CD4-positive, CD25-positive, alpha-beta regulatory T cell (primary cell): ENCODE measurements around the gene MOK. TPM values are rescaled to one million over a fixed set of nuclear protein-coding genes. Genes with fewer than 3 reads are reported as not detected.
A peak's percentile ranks its signal among the peaks of the same experiment; 100 is the strongest.

ENCODE experiments used
- ATAC-seq, 2 donors: fragments of 150-1000 bp; cut with Tn5 transposase; one replicate each; pipeline ENCODE4 v1.10.0; 2021; ENCODE audit warnings: low read depth in 2 of 2, moderate number of reproducible peaks in 2 of 2, moderate library complexity in 1 of 2
- DNase-seq, 3 donors: peaks; one replicate each; pipeline versions ENCODE4 v3.0.0 to v3.0.0-alpha.2; 2012 to 2022; ENCODE audit warnings: mixed read lengths in 1 of 3
- H3K27ac ChIP-seq: one replicate; pipeline ENCODE4 v1.7.0; 2013; ENCODE audit warnings: mild to moderate bottlenecking, low read length; ENCODE audit not compliant: insufficient read depth, poor library complexity, severe bottlenecking
- H3K27me3 ChIP-seq: one replicate; pipeline ENCODE4 v1.7.0; 2013; ENCODE audit warnings: low read length; ENCODE audit not compliant: control insufficient read depth, insufficient read depth
- H3K36me3 ChIP-seq: one replicate; pipeline ENCODE4 v1.7.0; 2013; ENCODE audit warnings: mild to moderate bottlenecking, low read length, moderate library complexity; ENCODE audit not compliant: control insufficient read depth, insufficient read depth
- H3K4me1 ChIP-seq: 2 replicates; pipeline ENCODE4 v1.7.0; 2013; ENCODE audit warnings: mild to moderate bottlenecking, low read length; ENCODE audit not compliant: insufficient read depth, control insufficient read depth, poor library complexity, severe bottlenecking
- H3K4me3 ChIP-seq: one replicate; pipeline ENCODE4 v1.7.0; 2013; ENCODE audit warnings: low read depth, mild to moderate bottlenecking, low read length, moderate library complexity
- H3K9me3 ChIP-seq, 2 experiments: 1 replicate in 1 of 2; 2 replicates in 1 of 2; pipeline ENCODE4 v1.7.0; 2013; ENCODE audit warnings: low read length in 2 of 2, mild to moderate bottlenecking in 1 of 2, moderate library complexity in 1 of 2; ENCODE audit not compliant: control insufficient read depth in 2 of 2
- H3K27ac Mint-ChIP-seq, 3 donors: one replicate each; pipeline ENCODE4 v1.8.0; 2020 to 2022; ENCODE audit warnings: mild to moderate bottlenecking in 3 of 3, mixed read lengths in 3 of 3, moderate library complexity in 2 of 3
- H3K27me3 Mint-ChIP-seq: one replicate; pipeline ENCODE4 v1.8.0; 2022; ENCODE audit warnings: mild to moderate bottlenecking, mixed read lengths
- H3K36me3 Mint-ChIP-seq: one replicate; pipeline ENCODE4 v1.8.0; 2020; ENCODE audit warnings: mixed read lengths
- H3K4me1 Mint-ChIP-seq, 4 donors: one replicate each; pipeline ENCODE4 v1.8.0; 2020 to 2022; ENCODE audit warnings: mixed read lengths in 4 of 4, mild to moderate bottlenecking in 1 of 4
- H3K4me3 Mint-ChIP-seq, 4 donors: one replicate each; pipeline ENCODE4 v1.8.0; 2020 to 2022; ENCODE audit warnings: mild to moderate bottlenecking in 4 of 4, mixed read lengths in 4 of 4, moderate library complexity in 3 of 4
- H3K9me3 Mint-ChIP-seq, 7 donors: one replicate each; pipeline ENCODE4 v1.8.0; 2020 to 2022; ENCODE audit warnings: mixed read lengths in 7 of 7, mild to moderate bottlenecking in 3 of 7, moderate library complexity in 2 of 7
- polyA plus RNA-seq, 4 donors: library from polyadenylated mRNA; unstranded; fragments of 300-500 nt; fragmentation: Illumina TruSeq; gene quantifications; one replicate each; pipeline ENCODE4 v1.2.3, GENCODE V29; 2021
- total RNA-seq: library from RNA; stranded (reverse); gene quantifications from one replicate; pipeline ENCODE4 v1.2.3, GENCODE V29; 2022

MOK gene
- total and polyA plus RNA-seq, 5 donors from 2014 or later = 0.73 to 1.4 (median 0.96) TPM; not detected in 1

DNA sequence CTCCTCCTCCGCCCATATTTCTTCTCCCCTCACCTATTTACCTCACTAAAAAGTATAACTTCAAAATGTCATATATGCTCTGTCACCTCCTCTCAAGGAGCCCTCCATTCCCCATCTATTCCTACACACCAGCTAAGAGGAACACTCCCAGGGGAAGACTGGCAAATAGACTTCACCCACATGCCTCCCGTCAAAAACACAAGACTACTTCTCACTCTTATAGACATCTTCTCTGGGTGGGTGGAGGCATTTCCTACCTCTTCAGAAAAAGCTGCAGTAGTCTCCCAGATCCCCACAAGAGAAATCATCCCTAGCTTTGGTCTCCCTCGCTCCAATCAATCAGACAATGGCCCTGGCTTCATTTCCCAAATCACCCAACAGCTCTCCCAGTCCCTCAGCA is 66.2 kb downstream of the MOK start:
- no peaks in the 10 kb centered on the region for H3K4me1 Mint-ChIP-seq
- peaks cover 4% of the 10 kb centered on the region for H3K4me1 ChIP-seq
- ATAC-seq = no peak

DNA sequence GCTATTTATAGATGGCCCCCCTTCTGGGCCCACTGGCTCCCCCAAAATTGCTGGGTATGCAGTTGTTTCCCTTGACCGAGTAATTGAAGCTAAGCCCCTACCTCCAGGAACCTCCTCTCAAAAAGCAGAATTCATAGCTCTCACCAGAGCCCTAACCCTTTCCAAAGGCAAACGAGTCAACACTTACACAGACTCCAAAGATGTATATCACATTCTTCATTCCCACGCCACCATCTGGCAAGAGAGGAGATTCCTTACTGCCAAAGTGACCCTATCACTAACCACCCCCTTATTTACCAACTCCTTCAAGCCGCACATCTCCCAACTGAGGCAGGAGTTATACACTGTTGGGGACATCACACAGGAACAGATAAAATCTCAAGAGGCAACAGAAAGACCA is 66.8 kb downstream of the MOK start:
- H3K9me3 ChIP-seq = no peaks in the 10 kb centered on the region
- no peaks in the 10 kb centered on the region for H3K27me3 ChIP-seq
- Mint-ChIP-seq H3K4me1 (no peaks in the 10 kb centered on the region), H3K27me3 (no peaks in the 10 kb centered on the region), H3K36me3 (no peaks in the 10 kb centered on the region), H3K9me3 (no peaks in the 10 kb centered on the region), H3K27ac (no peak overlapping the region), H3K4me3 (no peak overlapping the region)
- no peak for DNase-seq
- peaks cover 4% of the 10 kb centered on the region for H3K4me1 ChIP-seq
- no peaks in the 10 kb centered on the region for H3K36me3 ChIP-seq
- ATAC-seq = no peak
- H3K4me3 ChIP-seq = no peak overlapping the region
- H3K27ac ChIP-seq = no peak overlapping the region

More for the DNA sequence above, 66.2 kb downstream of the MOK start:
- Histone ChIP-seq H3K27ac (no peak overlapping the region), H3K9me3 (no peaks in the 10 kb centered on the region), H3K27me3 (no peaks in the 10 kb centered on the region), H3K36me3 (no peaks in the 10 kb centered on the region), H3K4me3 (no peak overlapping the region)
- H3K27ac Mint-ChIP-seq = no peak overlapping the region
- no peaks in the 10 kb centered on the region for H3K9me3 Mint-ChIP-seq
- DNase-seq = no peak
- H3K27me3 Mint-ChIP-seq = no peaks in the 10 kb centered on the region
- H3K4me3 Mint-ChIP-seq = no peak overlapping the region
- no peaks in the 10 kb centered on the region for H3K36me3 Mint-ChIP-seq

DNA sequence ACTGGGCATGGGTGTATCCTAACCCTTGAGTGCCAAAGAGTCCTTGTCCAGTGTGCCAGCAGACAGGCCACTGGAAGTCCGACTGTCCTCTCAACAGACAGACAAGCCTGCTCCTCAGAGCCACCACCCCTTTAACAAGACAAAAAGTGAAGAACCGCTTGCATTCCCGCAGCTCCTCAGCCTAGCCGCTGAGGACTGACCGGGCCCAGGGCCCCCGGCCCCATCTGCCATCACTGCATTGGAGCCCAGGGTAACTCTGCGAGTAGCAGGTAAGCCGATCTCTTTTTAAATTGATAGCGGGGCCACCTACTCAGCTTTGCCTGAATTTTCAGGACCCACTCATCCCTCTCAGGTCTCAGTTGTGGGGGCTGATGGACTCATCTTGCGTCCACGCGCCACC is 68.9 kb downstream of the MOK start:
- Mint-ChIP-seq H3K4me1 (no peaks in the 10 kb centered on the region), H3K9me3 (no peaks in the 10 kb centered on the region), H3K27ac (no peak overlapping the region), H3K4me3 (no peak overlapping the region), H3K36me3 (no peaks in the 10 kb centered on the region), H3K27me3 (no peaks in the 10 kb centered on the region)
- no peak overlapping the region for H3K27ac ChIP-seq
- ATAC-seq (no peak), DNase-seq (no peak)
- no peaks in the 10 kb centered on the region for H3K36me3 ChIP-seq
- H3K27me3 ChIP-seq = no peaks in the 10 kb centered on the region
- H3K4me3 ChIP-seq = no peak overlapping the region
- peaks cover 4% of the 10 kb centered on the region for H3K4me1 ChIP-seq
- H3K9me3 ChIP-seq = no peaks in the 10 kb centered on the region

DNA sequence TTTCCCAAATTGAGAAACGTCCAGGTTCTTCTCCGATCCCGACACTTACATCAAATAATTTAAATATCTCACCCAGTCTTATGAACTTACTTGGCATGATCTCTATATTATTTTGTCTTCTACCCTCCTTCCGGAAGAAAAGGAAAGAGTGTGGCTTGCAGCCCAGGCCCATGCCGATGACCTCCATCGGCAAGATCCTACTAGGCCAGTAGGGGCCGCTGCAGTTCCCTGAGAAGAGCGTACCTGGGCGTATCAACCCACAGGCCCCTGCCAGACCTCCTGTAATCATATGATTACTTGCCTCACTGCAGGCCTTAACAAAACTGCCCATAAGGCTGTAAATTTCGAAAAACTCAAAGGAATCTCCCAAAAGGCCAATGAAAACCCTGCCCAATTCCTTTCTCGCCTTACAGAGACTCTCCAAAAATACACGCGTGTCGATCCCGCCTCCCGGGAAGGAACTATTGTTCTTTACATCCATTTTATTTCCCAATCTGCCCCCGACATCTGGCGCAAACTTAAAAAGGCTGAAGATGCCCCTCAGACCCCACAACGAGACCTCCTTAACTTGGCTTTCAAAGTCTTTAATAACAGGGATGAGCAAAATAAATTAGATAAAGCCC is 69.6 kb downstream of the MOK start:
- H3K27me3 ChIP-seq = no peaks in the 10 kb centered on the region
- no peaks in the 10 kb centered on the region for H3K4me1 Mint-ChIP-seq
- H3K4me1 ChIP-seq = peaks cover 4% of the 10 kb centered on the region
- no peaks in the 10 kb centered on the region for H3K9me3 ChIP-seq
- peak; percentile 89 for ATAC-seq
- no peak overlapping the region for H3K27ac ChIP-seq
- no peaks in the 10 kb centered on the region for H3K27me3 Mint-ChIP-seq
- no peak overlapping the region for H3K4me3 Mint-ChIP-seq
- DNase-seq = peak; percentile 55 to 82 (median 63)
- H3K36me3 ChIP-seq = no peaks in the 10 kb centered on the region
- no peak overlapping the region for H3K4me3 ChIP-seq
- H3K9me3 Mint-ChIP-seq = no peaks in the 10 kb centered on the region
- H3K27ac Mint-ChIP-seq = no peak overlapping the region
- H3K36me3 Mint-ChIP-seq = no peaks in the 10 kb centered on the region

DNA sequence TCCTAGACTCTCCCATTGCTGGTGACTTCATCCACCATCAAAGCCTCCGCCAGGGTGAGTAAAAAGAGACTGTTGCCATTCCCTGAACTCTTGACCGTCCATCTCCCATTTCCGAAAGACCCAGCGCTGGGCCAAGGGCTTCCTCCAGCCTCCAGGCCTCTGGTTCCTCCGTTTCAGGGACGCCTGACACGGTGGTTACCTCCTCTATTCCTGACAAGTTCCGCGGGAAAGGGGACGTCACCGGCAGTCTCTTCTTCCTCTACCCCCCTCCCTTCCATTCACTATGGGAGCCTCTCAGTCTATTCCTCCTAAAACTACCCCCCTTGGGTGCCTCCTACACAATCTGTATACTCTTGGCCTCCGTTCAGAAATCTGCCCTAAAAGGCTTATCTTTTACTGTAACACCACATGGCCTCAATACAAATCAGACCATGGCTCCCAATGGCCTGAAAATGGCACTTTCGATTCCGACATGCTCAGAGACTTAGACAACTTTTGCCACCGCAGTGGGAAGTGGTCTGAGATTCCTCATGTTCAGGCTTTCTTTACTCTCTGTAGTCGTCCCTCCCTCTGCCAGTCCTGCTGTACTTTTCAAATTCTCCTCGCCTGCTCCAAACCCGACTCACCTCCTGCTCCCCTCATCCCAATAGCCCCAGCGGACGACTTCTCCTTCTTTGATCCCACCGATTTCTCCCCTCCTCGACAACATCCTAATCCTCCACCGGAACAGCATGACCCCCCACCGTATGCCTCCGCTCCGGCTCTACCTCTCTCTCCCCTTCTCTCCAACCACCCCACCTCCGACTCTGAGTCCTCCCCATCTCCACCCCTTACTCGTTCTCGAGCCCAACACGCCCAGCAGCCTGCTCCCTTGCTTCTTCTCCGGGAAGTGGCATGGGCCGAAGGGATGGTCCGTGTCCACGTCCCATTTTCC is 70.4 kb downstream of the MOK start:
- Mint-ChIP-seq H3K27ac (no peak overlapping the region), H3K4me3 (no peak overlapping the region), H3K4me1 (no peaks in the 10 kb centered on the region), H3K9me3 (no peaks in the 10 kb centered on the region), H3K36me3 (no peaks in the 10 kb centered on the region), H3K27me3 (no peaks in the 10 kb centered on the region)
- Histone ChIP-seq H3K9me3 (no peaks in the 10 kb centered on the region), H3K4me1 (peaks cover 4% of the 10 kb centered on the region), H3K27ac (no peak overlapping the region), H3K27me3 (no peaks in the 10 kb centered on the region), H3K4me3 (no peak overlapping the region), H3K36me3 (no peaks in the 10 kb centered on the region)
- DNase-seq (no peak), ATAC-seq (no peak)

DNA sequence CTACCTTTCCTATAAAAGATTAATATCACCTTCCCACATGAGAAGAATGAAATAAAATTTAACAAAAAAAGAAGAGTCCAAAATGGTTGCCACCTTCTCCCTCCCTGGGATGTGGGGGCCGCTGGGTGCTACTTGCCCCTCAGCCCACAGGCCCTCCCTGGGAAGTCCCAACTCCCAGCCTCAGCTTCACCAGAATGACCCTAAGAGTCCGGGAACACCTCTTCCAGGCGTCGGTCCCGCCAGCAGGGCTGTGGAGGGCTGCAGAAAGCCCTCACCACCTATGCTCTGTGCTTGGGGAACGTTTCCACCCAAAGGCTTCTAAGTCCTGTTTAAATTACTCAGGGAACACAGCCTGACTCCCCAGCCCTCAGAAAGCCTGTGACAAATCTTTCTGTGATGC is 71.9 kb downstream of the MOK start:
- no peaks in the 10 kb centered on the region for H3K27me3 ChIP-seq
- H3K9me3 ChIP-seq = no peaks in the 10 kb centered on the region
- no peak overlapping the region for H3K27ac ChIP-seq
- Mint-ChIP-seq H3K4me1 (no peaks in the 10 kb centered on the region), H3K36me3 (no peaks in the 10 kb centered on the region), H3K27me3 (no peaks in the 10 kb centered on the region), H3K9me3 (no peaks in the 10 kb centered on the region), H3K27ac (no peak overlapping the region), H3K4me3 (no peak overlapping the region)
- H3K36me3 ChIP-seq = no peaks in the 10 kb centered on the region
- ATAC-seq (no peak), DNase-seq (no peak)
- peaks cover 4% of the 10 kb centered on the region for H3K4me1 ChIP-seq
- no peak overlapping the region for H3K4me3 ChIP-seq

DNA sequence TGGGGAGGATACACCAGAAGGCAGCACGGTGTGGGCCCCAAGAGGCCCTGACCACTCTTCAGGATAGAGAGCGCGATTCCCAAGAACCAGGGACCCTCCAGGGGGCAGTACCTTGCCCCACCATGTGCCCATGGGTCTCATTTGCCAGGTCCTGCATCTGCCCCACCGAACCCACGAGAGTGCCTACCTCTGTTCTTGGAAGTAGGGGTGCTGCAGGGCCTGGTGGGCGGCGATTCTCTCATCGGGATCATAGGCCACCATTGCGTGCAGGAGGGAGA is 72.7 kb downstream of the MOK start:
- Mint-ChIP-seq H3K27me3 (no peaks in the 10 kb centered on the region), H3K27ac (no peak overlapping the region), H3K36me3 (no peaks in the 10 kb centered on the region), H3K4me1 (no peaks in the 10 kb centered on the region), H3K9me3 (no peaks in the 10 kb centered on the region), H3K4me3 (no peak overlapping the region)
- ATAC-seq (no peak), DNase-seq (no peak)
- no peak overlapping the region for H3K27ac ChIP-seq
- no peaks in the 10 kb centered on the region for H3K27me3 ChIP-seq
- H3K36me3 ChIP-seq = no peaks in the 10 kb centered on the region
- no peak overlapping the region for H3K4me3 ChIP-seq
- H3K9me3 ChIP-seq = no peaks in the 10 kb centered on the region
- H3K4me1 ChIP-seq = peaks cover 4% of the 10 kb centered on the region
